DLD1 (cell line): ENCODE results near the gene TMEM61.

Experiments used
- in situ Hi-C: cut with HindIII; loops from 2 replicates; pipeline ENCODE4 v1.10.0; 2017; ENCODE audit warnings: low sequenced_read_pairs

The TMEM61 gene

GRCh38 chr1:55037733-55038551 lies 57.5 kb downstream of the TMEM61 start:
- in situ Hi-C loops: no loop called here

DNA sequence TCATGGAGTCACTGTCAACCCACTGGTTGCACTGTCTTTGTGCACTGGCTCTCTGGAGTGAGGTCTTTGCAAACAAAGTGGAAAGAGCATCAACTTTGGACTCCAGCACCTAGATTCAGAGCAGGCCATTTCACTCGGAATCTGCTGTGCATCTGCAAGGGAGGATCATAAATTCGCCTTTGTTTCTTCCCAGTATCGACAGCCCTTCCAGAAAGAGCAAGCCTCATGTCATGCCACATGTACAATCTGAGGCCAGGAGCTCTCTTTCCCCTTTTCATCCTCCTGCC lies 58.1 kb downstream of the TMEM61 start:
- in situ Hi-C loops: no loop called here

DNA sequence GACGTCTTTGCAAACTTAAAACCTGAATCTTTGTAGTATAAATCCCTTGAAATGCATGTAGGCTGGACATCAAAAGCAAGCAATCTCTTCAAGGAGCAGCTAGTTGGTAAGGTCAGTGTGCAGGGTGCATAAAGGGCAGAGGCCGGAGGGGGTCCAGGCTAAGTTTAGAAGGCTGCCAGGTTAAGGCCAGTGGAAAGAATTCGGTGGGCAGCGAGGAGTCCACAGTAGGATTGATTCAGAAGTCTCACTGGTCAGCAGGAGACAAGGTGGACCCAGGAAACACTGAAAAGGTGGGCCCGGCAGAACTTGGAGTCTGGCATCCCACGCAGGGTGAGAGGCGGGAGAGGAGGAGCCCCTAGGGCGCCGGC lies 58.5 kb downstream of the TMEM61 start:
- in situ Hi-C loops: no loop called here

- in situ Hi-C loops: no loop called here
Measured at GRCh38 chr1:55039342-55040082, 59.1 kb downstream of the TMEM61 start, which contains the start of gene PCSK9. Gene PCSK9 (plus strand): TSS chr1:55039548. CDS start chr1:55039838, 290 bp downstream.

DNA sequence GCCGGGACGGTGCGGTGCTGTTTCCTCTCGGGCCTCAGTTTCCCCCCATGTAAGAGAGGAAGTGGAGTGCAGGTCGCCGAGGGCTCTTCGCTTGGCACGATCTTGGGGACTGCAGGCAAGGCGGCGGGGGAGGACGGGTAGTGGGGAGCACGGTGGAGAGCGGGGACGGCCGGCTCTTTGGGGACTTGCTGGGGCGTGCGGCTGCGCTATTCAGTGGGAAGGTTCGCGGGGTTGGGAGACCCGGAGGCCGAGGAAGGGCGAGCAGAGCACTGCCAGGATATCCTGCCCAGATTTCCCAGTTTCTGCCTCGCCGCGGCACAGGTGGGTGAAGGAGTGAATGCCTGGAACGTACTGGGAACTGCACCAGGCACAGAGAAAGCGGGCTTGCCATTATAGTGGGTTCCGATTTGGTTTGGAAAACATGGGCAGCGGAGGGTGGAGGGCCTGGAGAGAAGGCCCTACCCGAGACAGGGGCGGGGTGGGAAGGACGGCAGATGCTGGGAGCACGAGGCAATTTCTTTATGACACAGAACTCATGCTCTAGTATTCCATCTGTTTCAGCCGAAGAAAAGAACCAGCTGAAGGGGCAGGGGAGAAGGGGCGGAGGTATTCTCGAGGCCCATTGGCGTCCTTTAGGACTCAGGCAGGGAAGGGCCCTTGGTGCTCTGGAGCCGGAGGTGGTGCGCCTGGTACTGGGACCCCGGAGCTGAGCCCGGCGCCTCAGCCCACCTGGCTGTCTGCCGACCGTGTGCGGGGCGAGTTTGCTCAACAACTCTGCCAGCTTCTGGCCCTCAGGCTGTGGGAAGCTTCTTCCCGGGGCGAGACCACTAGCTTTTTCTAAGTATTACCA lies 59.9 kb downstream of the TMEM61 start:
- in situ Hi-C loops: no loop called here

DNA sequence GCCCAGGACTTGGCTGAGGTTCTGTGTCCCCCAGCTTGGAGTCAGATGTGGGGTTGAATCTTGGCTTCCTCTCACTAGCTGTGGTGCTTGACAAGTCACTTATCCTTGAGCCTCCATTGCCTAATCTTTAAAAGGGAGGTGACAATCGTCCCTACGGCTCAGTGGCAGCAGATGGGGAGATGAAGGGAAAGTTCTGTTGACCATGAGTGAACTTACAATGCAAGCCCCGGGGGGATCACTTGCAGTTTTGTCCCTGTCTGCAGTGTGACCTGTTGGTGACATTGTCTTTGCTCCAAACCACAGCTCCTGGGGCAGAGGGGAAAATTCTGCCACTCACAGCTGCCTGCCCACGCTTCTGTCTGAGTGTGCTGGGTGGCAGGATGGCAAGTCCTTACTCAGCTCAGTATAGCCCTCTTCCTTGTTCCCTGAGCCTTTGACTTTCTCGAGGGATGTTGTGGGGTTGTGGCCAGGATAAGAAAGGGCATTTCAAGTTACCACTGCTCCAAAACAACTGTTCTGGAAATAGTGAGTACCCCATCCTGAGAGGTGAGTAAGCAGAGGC lies 60.6 kb downstream of the TMEM61 start:
- in situ Hi-C loops: no loop called here

DNA sequence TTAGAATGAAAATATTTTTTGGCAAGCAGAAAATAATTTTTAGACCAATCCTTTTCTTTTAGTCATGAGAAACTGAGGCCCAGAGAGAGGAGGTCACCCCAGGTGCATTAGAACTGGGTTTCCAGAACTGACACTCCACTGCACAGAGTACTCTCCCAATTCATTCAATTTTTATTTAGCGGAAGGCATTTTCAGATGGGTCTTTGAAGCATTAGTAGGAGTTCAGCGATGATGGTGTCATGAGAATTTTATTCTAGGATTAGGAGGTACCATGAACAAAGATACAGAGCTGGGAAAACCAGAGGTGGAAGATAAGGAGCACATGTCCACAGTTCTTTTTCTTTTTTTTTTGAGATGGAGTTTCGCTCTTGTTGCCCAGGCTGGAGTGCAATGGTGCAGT lies 61.2 kb downstream of the TMEM61 start:
- in situ Hi-C loops: no loop called here
